Measurements from ENCODE around the gene NKIRAS2. TPM values are rescaled to one million over a fixed set of nuclear protein-coding genes. Genes with fewer than 3 reads are reported as not detected.
A peak's percentile ranks its signal among the peaks of the same experiment; 100 is the strongest.

NKIRAS2 gene
- total and polyA plus RNA-seq, 2 of the 4 experiments (the other 2 are of a cell fraction), result 25.6 to 51.8 TPM

GRCh38 chr17:42023524-42024349 lies 3.8 kb downstream of the NKIRAS2 start:
- no peaks in the 10 kb centered on the region for H3K9me3 ChIP-seq (ENCODE audit: control insufficient read depth, insufficient read depth, low read length)
- peak overlapping the region in 1 of 2 experiments; percentile 39; a peak in 2 of 4 replicates for H4K8ac ChIP-seq (ENCODE audit: low read depth in 2 of 2, low read length in 2 of 2)
- H3K27me3 ChIP-seq (ENCODE audit: control insufficient read depth, insufficient read depth, low read length), result no peaks in the 10 kb centered on the region; the same call in 1 of the 2 replicates
- no peak for DNase-seq
- peak overlapping the region; percentile 19 for H3K27ac ChIP-seq (ENCODE audit: insufficient read depth, low read length)
- H3K4me1 ChIP-seq (ENCODE audit: control insufficient read depth, insufficient read depth, low read length), result peaks cover 10% of the 10 kb centered on the region
- no peak overlapping the region for H3K23ac ChIP-seq (ENCODE audit: low read depth, low read length)
- intact Hi-C loops (cut with micrococcal nuclease) (no loop called here), dilution Hi-C loops (cut with HindIII; ENCODE audit: low sequenced_read_pairs, unreplicated experiment) (no loop called here), in situ Hi-C loops (cut with MboI; ENCODE audit: low sequenced_read_pairs) (no loop called here)
- ChIA-PET POLR2A (ENCODE audit: unreplicated experiment) (interaction anchor here (0.6 to 0.7 kb wide), 3 partner anchors 14 to 459 kb away, joined by 4 to 11 read pairs (median 8); no protein-coding TSS in a partner anchor), CTCF (interaction anchor here (0.5 kb wide), 1 partner anchor 65 kb away, joined by 3 read pairs; no protein-coding TSS in a partner anchor)
- no TSS peak for BruUV-seq (replicated peaks)
- H3K79me1 ChIP-seq (ENCODE audit: low read depth in 1 of 2, low read length in 2 of 2), result peaks cover 9 to 38% of the 10 kb centered on the region in 2 experiments
- peaks cover 12% of the 10 kb centered on the region; the same call in 1 of the 2 replicates for H4K20me1 ChIP-seq (ENCODE audit: insufficient read depth, low read length)
- no CpG with 5 or more reads among the region's 15 CpGs for WGBS, 2 experiments (ENCODE audit: extremely low coverage in 2 of 2, insufficient read length in 1 of 2)
- ATAC-seq (ENCODE audit: low read depth), result no peak
- TF ChIP-seq POLR2A (IDR thresholded peaks at IDR 0.05; ENCODE audit: low read depth, low read length) (no peak), RAD21 (IDR thresholded peaks at IDR 0.05; ENCODE audit: low read length) (no peak), CEBPB (IDR thresholded peaks at IDR 0.05; ENCODE audit: low read depth, low read length) (peak; percentile 70)
- H3K18ac ChIP-seq (ENCODE audit: low read depth, low read length), result no peak overlapping the region
- H3K14ac ChIP-seq (replicated peaks; ENCODE audit: low read depth, low read length), result no peak overlapping the region
- H4K5ac ChIP-seq (ENCODE audit: low read depth, low read length), result peak overlapping the region; percentile 47
- H3K4ac ChIP-seq (ENCODE audit: low read depth, low read length), result peak overlapping the region; percentile 58
- H2BK15ac ChIP-seq (ENCODE audit: low read depth, low read length), result 0 out of 3 replicates have a peak overlapping the region, but pooled peaks have one; percentile 3
- H2BK120ac ChIP-seq (ENCODE audit: low read depth, low read length), result peak overlapping the region; percentile 58
- H3K36me3 ChIP-seq (ENCODE audit: control insufficient read depth, insufficient read depth, low read length), result peaks cover 18% of the 10 kb centered on the region
- no peak overlapping the region; the same call in 1 of the 2 replicates for H4K91ac ChIP-seq (ENCODE audit: insufficient read depth, low read depth, low read length)
- H2AK5ac ChIP-seq (ENCODE audit: low read depth, low read length), result peak overlapping the region; percentile 85
- H2BK20ac ChIP-seq (ENCODE audit: low read depth, low read length), result peak overlapping the region; percentile 69
- H2BK5ac ChIP-seq (ENCODE audit: low read depth, low read length, poor library complexity, severe bottlenecking), result peak overlapping the region; percentile 37
- no peak overlapping the region for H3K4me2 ChIP-seq (ENCODE audit: low read depth, low read length)
- H2AFZ ChIP-seq (replicated peaks; ENCODE audit: low read length, poor library complexity), result no peak overlapping the region
- no peak overlapping the region for H3K56ac ChIP-seq (ENCODE audit: extremely low read depth, insufficient read depth, low read length)
- H3K9ac ChIP-seq (ENCODE audit: low read depth, low read length), result no peak overlapping the region
- H3K9me1 ChIP-seq (ENCODE audit: insufficient read depth, low read length), result peaks cover 6% of the 10 kb centered on the region; the same call in 1 of the 2 replicates
- no peak overlapping the region for H3K4me3 ChIP-seq (ENCODE audit: insufficient read depth, low read depth, low read length)
- H2AK9ac ChIP-seq (replicated peaks; ENCODE audit: low read depth, low read length, poor library complexity), result peak overlapping the region; percentile 86
